OCI-LY1 (cell line): ENCODE measurements around the gene MT1E.

Source experiments
- H2AFZ ChIP-seq: fragments of 200-600 bp; sonication (generic), shearing (Covaris generic); 2 replicates; pipeline ENCODE4 v1.6.0; 2014; ENCODE audit warnings: antibody characterized with exemption, mild to moderate bottlenecking, low read length
- H3F3A ChIP-seq: fragments of 200-600 bp; sonication (generic), shearing (Covaris generic); 2 replicates; pipeline ENCODE4 v1.6.0; 2014; ENCODE audit warnings: mild to moderate bottlenecking, antibody characterized with exemption, low read length, moderate library complexity; ENCODE audit not compliant: insufficient read depth
- H3K27ac ChIP-seq: fragments of 200-600 bp; sonication (generic); 2 replicates; pipeline ENCODE4 v1.5.1; 2014; ENCODE audit warnings: low read length, mixed run types, mild to moderate bottlenecking, low read depth; ENCODE audit not compliant: poor library complexity, severe bottlenecking
- H3K27me3 ChIP-seq: fragments of 200-600 bp; sonication (generic); 2 replicates; pipeline ENCODE4 v1.6.0; 2014; ENCODE audit warnings: antibody characterized with exemption, mild to moderate bottlenecking, low read length, moderate library complexity; ENCODE audit not compliant: insufficient read depth
- H3K36me3 ChIP-seq: fragments of 200-600 bp; sonication (generic); 2 replicates; pipeline ENCODE4 v1.6.1; 2014; ENCODE audit warnings: mild to moderate bottlenecking, antibody characterized with exemption, low read length, moderate library complexity, mixed read lengths; ENCODE audit not compliant: insufficient read depth
- H3K4me1 ChIP-seq: fragments of 200-600 bp; sonication (generic); 2 replicates; pipeline ENCODE4 v1.5.1; 2014; ENCODE audit warnings: mild to moderate bottlenecking, low read length, moderate library complexity; ENCODE audit not compliant: insufficient read depth, severe bottlenecking
- H3K4me2 ChIP-seq: fragments of 200-600 bp; sonication (generic), shearing (Covaris generic); 2 replicates; pipeline ENCODE4 v1.6.1; 2014; ENCODE audit warnings: low read length
- H3K4me3 ChIP-seq: fragments of 200-600 bp; sonication (generic); 2 replicates; pipeline ENCODE4 v1.5.1; 2014; ENCODE audit warnings: low read length, low read depth, mild to moderate bottlenecking, mixed read lengths; ENCODE audit not compliant: poor library complexity, severe bottlenecking
- H3K79me2 ChIP-seq: fragments of 200-600 bp; shearing (Covaris generic); 2 replicates; pipeline ENCODE4 v1.6.1; 2016; ENCODE audit warnings: mixed run types, low read length, mixed read lengths; ENCODE audit not compliant: insufficient read depth
- H3K9ac ChIP-seq: fragments of 200-600 bp; sonication (generic), shearing (Covaris generic); 2 replicates; pipeline ENCODE4 v1.6.1; 2014; ENCODE audit warnings: mild to moderate bottlenecking, low read length, mixed read lengths
- H3K9me2 ChIP-seq: fragments of 200-600 bp; sonication (generic), shearing (Covaris generic); 2 replicates; pipeline ENCODE4 v1.6.1; 2014; ENCODE audit warnings: low read depth, mild to moderate bottlenecking, low read length, mixed read lengths
- H3K9me3 ChIP-seq: fragments of 200-600 bp; shearing (Covaris generic); 2 replicates; pipeline ENCODE4 v1.6.1; 2014; ENCODE audit warnings: low read length, mixed read lengths
- H4K20me1 ChIP-seq: fragments of 200-600 bp; sonication (generic), shearing (Covaris generic); 2 replicates; pipeline ENCODE4 v1.6.0; 2016; ENCODE audit warnings: mild to moderate bottlenecking, low read length; ENCODE audit not compliant: insufficient read depth
- EZH2 ChIP-seq: fragments of 200-600 bp; sonication (generic), shearing (Covaris generic); IDR thresholded peaks from 2 replicates; pipeline ENCODE4 v1.8.0; 2017; ENCODE audit warnings: borderline replicate concordance, mixed run types, mild to moderate bottlenecking, antibody characterized with exemption, low read length, moderate library complexity, mixed read lengths
- TF ChIP-seq, protein P1 (sequence below): fragments of 200-600 bp; sonication (generic), shearing (Covaris generic); IDR thresholded peaks from 2 replicates; pipeline ENCODE4 v1.5.1; 2017; ENCODE audit warnings: mild to moderate bottlenecking, antibody characterized with exemption, low read length, moderate library complexity, mixed read lengths

Gene MT1E

DNA sequence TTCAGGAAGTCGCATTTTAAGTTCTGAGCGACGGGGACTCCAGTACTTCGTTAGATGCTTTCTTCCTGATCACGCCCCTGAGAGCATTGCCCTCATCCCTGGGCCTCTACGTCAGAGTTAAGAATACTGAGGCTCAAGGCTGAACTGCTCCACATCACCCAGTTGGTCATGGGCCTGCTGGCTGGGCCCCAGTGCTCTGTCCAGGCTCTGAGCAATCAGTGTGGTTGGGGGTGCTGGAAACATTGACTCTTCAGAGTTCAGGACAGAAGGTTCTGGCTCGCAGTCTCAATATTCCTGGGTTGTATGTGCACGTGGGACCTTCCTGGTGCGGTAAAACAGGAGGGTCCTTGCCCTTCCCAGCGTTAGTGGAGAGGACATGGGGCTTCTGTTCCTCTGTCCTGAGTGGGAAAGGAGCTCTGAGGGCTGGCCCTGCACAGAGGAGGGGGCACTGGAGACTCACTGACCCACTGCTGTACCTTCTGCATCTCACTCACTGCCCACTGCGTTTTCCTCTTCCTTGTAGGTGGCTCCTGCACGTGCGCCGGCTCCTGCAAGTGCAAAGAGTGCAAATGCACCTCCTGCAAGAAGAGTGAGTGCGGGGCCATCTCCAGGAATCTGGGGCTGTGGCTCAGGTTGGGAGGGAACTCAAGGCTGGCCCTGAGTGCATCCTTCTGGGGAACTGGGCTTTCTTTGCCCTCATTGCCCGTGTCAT is 518 bp downstream of the MT1E start:
- Histone ChIP-seq H3K4me2 (no peak overlapping the region), H3F3A (no peaks in the 10 kb centered on the region), H3K4me3 (no peak overlapping the region), H4K20me1 (no peaks in the 10 kb centered on the region), H3K9me2 (no peaks in the 10 kb centered on the region), H3K9ac (no peak overlapping the region), H3K27ac (no peak overlapping the region), H3K36me3 (no peaks in the 10 kb centered on the region), H3K9me3 (no peaks in the 10 kb centered on the region), H3K4me1 (no peaks in the 10 kb centered on the region), H3K79me2 (no peaks in the 10 kb centered on the region), H3K27me3 (no peaks in the 10 kb centered on the region), H2AFZ (no peak overlapping the region)
- no peak for TF ChIP-seq EZH2
- TF ChIP-seq, protein P1, sequence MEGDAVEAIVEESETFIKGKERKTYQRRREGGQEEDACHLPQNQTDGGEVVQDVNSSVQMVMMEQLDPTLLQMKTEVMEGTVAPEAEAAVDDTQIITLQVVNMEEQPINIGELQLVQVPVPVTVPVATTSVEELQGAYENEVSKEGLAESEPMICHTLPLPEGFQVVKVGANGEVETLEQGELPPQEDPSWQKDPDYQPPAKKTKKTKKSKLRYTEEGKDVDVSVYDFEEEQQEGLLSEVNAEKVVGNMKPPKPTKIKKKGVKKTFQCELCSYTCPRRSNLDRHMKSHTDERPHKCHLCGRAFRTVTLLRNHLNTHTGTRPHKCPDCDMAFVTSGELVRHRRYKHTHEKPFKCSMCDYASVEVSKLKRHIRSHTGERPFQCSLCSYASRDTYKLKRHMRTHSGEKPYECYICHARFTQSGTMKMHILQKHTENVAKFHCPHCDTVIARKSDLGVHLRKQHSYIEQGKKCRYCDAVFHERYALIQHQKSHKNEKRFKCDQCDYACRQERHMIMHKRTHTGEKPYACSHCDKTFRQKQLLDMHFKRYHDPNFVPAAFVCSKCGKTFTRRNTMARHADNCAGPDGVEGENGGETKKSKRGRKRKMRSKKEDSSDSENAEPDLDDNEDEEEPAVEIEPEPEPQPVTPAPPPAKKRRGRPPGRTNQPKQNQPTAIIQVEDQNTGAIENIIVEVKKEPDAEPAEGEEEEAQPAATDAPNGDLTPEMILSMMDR, result no peak

DNA sequence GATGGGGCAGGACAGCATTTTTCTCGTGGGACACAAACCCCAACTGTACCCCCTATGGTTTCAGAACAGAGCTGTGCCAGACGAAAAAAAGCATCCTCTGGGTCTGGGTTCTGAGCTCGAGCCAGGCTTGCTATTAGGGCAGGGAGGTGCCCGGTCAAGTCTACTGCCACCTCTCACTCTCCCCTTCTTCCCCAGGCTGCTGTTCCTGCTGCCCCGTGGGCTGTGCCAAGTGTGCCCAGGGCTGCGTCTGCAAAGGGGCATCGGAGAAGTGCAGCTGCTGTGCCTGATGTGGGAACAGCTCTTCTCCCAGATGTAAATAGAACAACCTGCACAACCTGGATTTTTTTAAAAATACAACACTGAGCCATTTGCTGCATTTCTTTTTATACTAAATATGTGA is 1.1 kb downstream of the MT1E start:
- no peak overlapping the region for H3K4me3 ChIP-seq

DNA sequence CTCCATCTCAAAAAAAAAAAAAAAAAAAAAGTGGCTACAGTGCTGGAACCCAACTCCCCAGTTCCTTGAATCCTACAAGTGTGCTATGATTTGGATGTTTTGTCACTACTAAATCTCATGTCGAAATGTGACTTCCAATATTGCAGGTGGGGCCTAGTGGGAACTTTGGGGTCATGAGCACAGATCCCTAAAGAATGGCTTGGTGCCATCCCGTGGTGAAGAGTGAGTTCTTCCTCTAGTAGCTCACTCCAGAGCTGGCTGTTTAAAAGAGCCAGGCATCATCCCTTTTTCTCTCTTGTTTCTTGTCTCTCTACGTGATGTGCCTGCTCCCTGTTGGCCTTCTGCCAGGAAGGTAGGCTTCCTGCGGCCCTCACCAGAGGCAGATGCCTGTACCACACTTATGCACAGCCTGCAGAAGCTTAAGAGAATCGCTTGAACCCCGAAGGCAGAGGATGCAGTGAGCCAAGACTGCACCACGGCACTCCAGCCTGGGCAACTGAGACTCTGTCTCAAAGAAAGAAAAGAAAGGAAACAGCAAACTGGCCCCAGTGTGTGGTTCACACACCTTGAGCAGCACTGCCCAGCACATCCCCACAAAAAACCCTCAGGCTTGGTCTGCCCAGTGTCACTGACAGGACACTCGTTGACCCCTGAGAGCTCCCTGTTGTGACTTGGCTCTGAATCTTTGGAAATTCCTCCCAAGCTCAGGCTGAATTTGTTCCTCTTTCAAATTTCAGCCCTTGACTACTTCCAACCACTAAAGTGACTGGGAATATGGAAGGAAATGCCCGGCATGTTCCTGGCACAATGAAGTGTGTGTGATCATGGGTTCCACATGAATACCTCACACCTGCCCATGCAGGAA is 3.1 kb downstream of the MT1E start:
- H3K9ac ChIP-seq, result no peak overlapping the region
- no peak overlapping the region for H3K4me3 ChIP-seq
- no peaks in the 10 kb centered on the region for H3F3A ChIP-seq
- H3K27me3 ChIP-seq, result no peaks in the 10 kb centered on the region
- H3K36me3 ChIP-seq, result no peaks in the 10 kb centered on the region
- H3K79me2 ChIP-seq, result no peaks in the 10 kb centered on the region
- no peak overlapping the region for H3K4me2 ChIP-seq
- H3K9me3 ChIP-seq, result no peaks in the 10 kb centered on the region
- H3K9me2 ChIP-seq, result no peaks in the 10 kb centered on the region
- TF ChIP-seq, protein P1, result no peak
- TF ChIP-seq EZH2, result no peak
- H4K20me1 ChIP-seq, result no peaks in the 10 kb centered on the region
- no peak overlapping the region for H2AFZ ChIP-seq
- H3K4me1 ChIP-seq, result no peaks in the 10 kb centered on the region
- no peak overlapping the region for H3K27ac ChIP-seq

More for the DNA sequence above, 1.1 kb downstream of the MT1E start:
- no peaks in the 10 kb centered on the region for H3K4me1 ChIP-seq
- TF ChIP-seq, protein P1, result no peak
- no peak for TF ChIP-seq EZH2
- H3K4me2 ChIP-seq, result no peak overlapping the region
- no peak overlapping the region for H2AFZ ChIP-seq
- H3F3A ChIP-seq, result no peaks in the 10 kb centered on the region
- no peaks in the 10 kb centered on the region for H3K9me3 ChIP-seq
- H3K27ac ChIP-seq, result no peak overlapping the region
- H4K20me1 ChIP-seq, result no peaks in the 10 kb centered on the region
- no peaks in the 10 kb centered on the region for H3K36me3 ChIP-seq
- no peaks in the 10 kb centered on the region for H3K27me3 ChIP-seq
- H3K79me2 ChIP-seq, result no peaks in the 10 kb centered on the region
- H3K9me2 ChIP-seq, result no peaks in the 10 kb centered on the region
- no peak overlapping the region for H3K9ac ChIP-seq
